ENCODE measurements around the gene POLR1H.
"Not testable (repeated sequence)": the region's sequence is repeated elsewhere in the genome, so short reads cannot be mapped to it uniquely, and the experiment has no call there.

Gene POLR1H

GRCh38 chr6:30061092-30061857 is at the start of gene POLR1H:
Gene POLR1H (plus strand): TSS chr6:30061265. CDS start chr6:30061525, 260 bp downstream.
- DNase-seq (ENCODE audit: low read depth in 2 of 2) = peak; percentile 67 to 74

- peak in 1 of 2 donors; percentile 38 for DNase-seq (ENCODE audit: low read depth in 2 of 2)
These were observed 47.7 kb upstream of the POLR1H start for GRCh38 chr6:30013291-30013922.

GRCh38 chr6:30019819-30020218 is 41.2 kb upstream of the POLR1H start:
- DNase-seq (ENCODE audit: low read depth in 2 of 2) = no peak

GRCh38 chr6:30020626-30021025 is 40.4 kb upstream of the POLR1H start:
- no peak for DNase-seq (ENCODE audit: low read depth in 2 of 2)

- DNase-seq (ENCODE audit: low read depth in 2 of 2) = no peak
These were observed 38.9 kb upstream of the POLR1H start for GRCh38 chr6:30022189-30022588.

GRCh38 chr6:30022712-30023111 is 38.4 kb upstream of the POLR1H start:
- DNase-seq (ENCODE audit: low read depth in 2 of 2) = not testable (repeated sequence)

- DNase-seq (ENCODE audit: low read depth in 2 of 2) = no peak
These were observed 35.9 kb upstream of the POLR1H start for GRCh38 chr6:30025186-30025585.

GRCh38 chr6:30029588-30029987 is 31.5 kb upstream of the POLR1H start:
- DNase-seq (ENCODE audit: low read depth in 2 of 2) = no peak

- DNase-seq (ENCODE audit: low read depth in 2 of 2) = no peak
These were observed 29.7 kb upstream of the POLR1H start for GRCh38 chr6:30031381-30031780.

GRCh38 chr6:30033440-30033839 is 27.6 kb upstream of the POLR1H start:
- not testable (repeated sequence) for DNase-seq (ENCODE audit: low read depth in 2 of 2)

GRCh38 chr6:30035784-30036183 is 25.3 kb upstream of the POLR1H start:
- DNase-seq (ENCODE audit: low read depth in 2 of 2) = no peak

GRCh38 chr6:30037182-30037788 is 23.8 kb upstream of the POLR1H start:
- no peak for DNase-seq (ENCODE audit: low read depth in 2 of 2)

GRCh38 chr6:30041221-30041620 is 19.8 kb upstream of the POLR1H start:
- DNase-seq (ENCODE audit: low read depth in 2 of 2) = no peak

- DNase-seq (ENCODE audit: low read depth in 2 of 2) = no peak
These were observed 19.2 kb upstream of the POLR1H start for GRCh38 chr6:30041821-30042220.

GRCh38 chr6:30042476-30042875 is 18.6 kb upstream of the POLR1H start:
- DNase-seq (ENCODE audit: low read depth in 2 of 2) = no peak

- DNase-seq (ENCODE audit: low read depth in 2 of 2) = no peak
These were observed 18.2 kb upstream of the POLR1H start for GRCh38 chr6:30042914-30043313.

- no peak for DNase-seq (ENCODE audit: low read depth in 2 of 2)
These were observed 17.3 kb upstream of the POLR1H start for GRCh38 chr6:30043744-30044143.

- DNase-seq (ENCODE audit: low read depth in 2 of 2) = no peak
These were observed 16.4 kb upstream of the POLR1H start for GRCh38 chr6:30044630-30045029.

GRCh38 chr6:30047220-30047619 is 13.8 kb upstream of the POLR1H start:
- no peak for DNase-seq (ENCODE audit: low read depth in 2 of 2)

GRCh38 chr6:30053682-30054081 is 7.4 kb upstream of the POLR1H start:
- no peak for DNase-seq (ENCODE audit: low read depth in 2 of 2)

- DNase-seq (ENCODE audit: low read depth in 2 of 2) = no peak
These were observed 5.6 kb upstream of the POLR1H start for GRCh38 chr6:30055513-30055912.

GRCh38 chr6:30060606-30061091 is 416 bp upstream of the POLR1H start:
- no peak for DNase-seq (ENCODE audit: low read depth in 2 of 2)
